Skeletal muscle satellite cell (primary cell): ENCODE data around the gene FADS1.

ENCODE experiments used
- H3K27me3 ChIP-seq: 2 replicates; pipeline ENCODE4 v1.7.0; 2013; ENCODE audit warnings: low read length; ENCODE audit not compliant: control insufficient read depth, insufficient read depth
- H3K36me3 ChIP-seq: 2 replicates; pipeline ENCODE4 v1.7.0; 2013; ENCODE audit warnings: mild to moderate bottlenecking, control low read depth, low read length; ENCODE audit not compliant: insufficient read depth
- H3K4me1 ChIP-seq: 2 replicates; pipeline ENCODE4 v1.7.0; 2013; ENCODE audit warnings: low read length; ENCODE audit not compliant: control insufficient read depth, insufficient read depth
- H3K4me2 ChIP-seq: 2 replicates; pipeline ENCODE4 v1.7.0; 2013; ENCODE audit warnings: mild to moderate bottlenecking, low read length
- H3K4me3 ChIP-seq: 2 replicates; pipeline ENCODE4 v1.7.0; 2013; ENCODE audit warnings: low read length
- H3K9ac ChIP-seq: 2 replicates; pipeline ENCODE4 v1.7.0; 2013; ENCODE audit warnings: mild to moderate bottlenecking, low read depth, low read length, moderate library complexity
- H3K9me3 ChIP-seq: replicated peaks from 2 replicates; pipeline ENCODE4 v1.7.0; 2013; ENCODE audit warnings: mild to moderate bottlenecking, control low read depth, low read length

Gene FADS1

DNA sequence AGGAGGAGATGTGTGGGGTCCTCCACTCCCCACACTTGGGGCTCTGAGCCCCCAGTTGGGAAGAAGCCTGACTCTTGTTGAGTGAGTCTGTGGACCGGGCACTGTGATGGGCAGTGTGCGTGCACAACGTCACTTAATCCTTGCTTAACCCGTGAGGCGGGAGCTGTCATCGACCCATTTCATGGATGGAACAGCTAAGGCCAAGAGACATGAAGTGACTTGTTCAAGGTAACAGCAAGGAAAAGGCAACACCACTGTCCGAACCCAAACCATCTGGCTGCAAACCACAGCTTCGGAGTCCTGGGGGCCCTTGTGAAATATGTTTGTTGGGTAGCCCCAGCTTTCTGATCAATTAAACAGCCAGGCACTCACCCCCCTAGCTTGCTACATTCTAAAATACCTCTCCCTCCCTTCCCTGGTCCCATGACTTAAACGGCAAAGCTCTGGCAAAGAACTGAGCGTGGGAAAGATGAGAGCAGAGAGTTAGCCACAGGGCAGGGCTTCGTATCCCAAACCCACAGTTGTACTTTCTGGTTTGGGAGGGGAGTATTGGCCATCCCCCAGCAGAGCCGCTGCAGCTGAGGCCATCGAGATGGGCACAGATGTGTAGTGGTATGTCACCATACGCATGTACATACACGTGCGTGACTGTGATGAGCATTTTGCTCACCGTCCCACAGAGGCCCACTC, 37.5 kb upstream of the FADS1 start:
- Histone ChIP-seq H3K36me3 (peaks cover 42% of the 10 kb centered on the region), H3K27me3 (no peaks in the 10 kb centered on the region), H3K4me1 (no peaks in the 10 kb centered on the region), H3K4me2 (no peak overlapping the region), H3K4me3 (no peak overlapping the region), H3K9ac (no peak overlapping the region), H3K9me3 (no peaks in the 10 kb centered on the region)

GRCh38 chr11:61853698-61854169, 36.9 kb upstream of the FADS1 start:
- Histone ChIP-seq H3K9me3 (no peaks in the 10 kb centered on the region), H3K27me3 (no peaks in the 10 kb centered on the region), H3K4me3 (no peak overlapping the region), H3K9ac (no peak overlapping the region), H3K4me1 (no peaks in the 10 kb centered on the region), H3K4me2 (no peak overlapping the region), H3K36me3 (peaks cover 44% of the 10 kb centered on the region)

DNA sequence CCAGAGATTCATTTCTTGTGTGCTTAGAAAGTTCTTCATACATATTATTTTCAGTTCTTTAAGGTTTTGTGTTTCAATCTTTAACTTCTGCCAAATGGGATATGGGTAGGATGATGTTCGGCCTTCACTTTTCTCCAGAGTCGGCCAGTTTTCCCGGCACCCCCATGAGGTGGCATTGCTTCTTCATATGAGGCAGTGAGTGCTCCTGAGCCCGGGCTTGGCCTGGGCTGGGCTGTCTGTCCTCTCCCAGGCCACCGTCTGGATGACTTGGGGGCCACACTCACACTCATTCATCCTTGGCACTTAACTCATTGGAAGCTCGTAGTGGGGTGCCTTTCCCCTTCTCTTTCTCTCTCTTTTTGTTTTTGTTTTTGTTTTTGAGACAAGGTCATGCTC, 35.1 kb upstream of the FADS1 start:
- peaks cover 49% of the 10 kb centered on the region for H3K36me3 ChIP-seq
- H3K4me1 ChIP-seq = no peaks in the 10 kb centered on the region
- H3K4me3 ChIP-seq = no peak overlapping the region
- H3K9ac ChIP-seq = no peak overlapping the region
- H3K9me3 ChIP-seq = no peaks in the 10 kb centered on the region
- H3K4me2 ChIP-seq = no peak overlapping the region
- no peaks in the 10 kb centered on the region for H3K27me3 ChIP-seq

- peaks cover 49% of the 10 kb centered on the region for H3K36me3 ChIP-seq
These were observed 34.5 kb upstream of the FADS1 start for GRCh38 chr11:61851113-61851899.

GRCh38 chr11:61850687-61851086, 33.9 kb upstream of the FADS1 start:
- Histone ChIP-seq H3K4me2 (no peak overlapping the region), H3K9ac (no peak overlapping the region), H3K36me3 (peaks cover 49% of the 10 kb centered on the region), H3K9me3 (no peaks in the 10 kb centered on the region), H3K4me1 (no peaks in the 10 kb centered on the region), H3K4me3 (no peak overlapping the region), H3K27me3 (no peaks in the 10 kb centered on the region)

More at GRCh38 chr11:61851113-61851899, 34.5 kb upstream of the FADS1 start:
- Histone ChIP-seq H3K9me3 (no peaks in the 10 kb centered on the region), H3K27me3 (no peaks in the 10 kb centered on the region), H3K9ac (no peak overlapping the region), H3K4me3 (no peak overlapping the region), H3K4me1 (no peaks in the 10 kb centered on the region), H3K4me2 (no peak overlapping the region)

DNA sequence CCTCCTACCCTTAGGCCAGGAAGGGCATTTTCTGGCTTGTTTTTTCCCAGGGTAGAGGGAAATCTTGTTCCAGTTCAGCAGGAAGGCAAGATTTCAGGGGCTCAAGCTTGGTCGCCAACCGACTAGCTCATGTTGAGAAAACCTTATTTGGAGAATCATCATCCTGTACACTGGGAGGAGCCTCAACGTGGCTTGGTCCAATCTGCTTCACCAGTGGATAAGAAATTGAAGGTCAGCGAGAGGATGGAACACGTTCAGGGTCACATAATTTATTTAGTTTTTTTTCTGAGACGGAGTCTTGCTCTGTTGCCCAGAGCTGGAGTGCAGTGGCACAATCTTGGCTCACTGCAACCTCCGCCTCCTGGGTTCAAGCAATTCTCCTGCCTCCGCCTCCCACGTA, 31.8 kb upstream of the FADS1 start:
- Histone ChIP-seq H3K9me3 (no peaks in the 10 kb centered on the region), H3K36me3 (peaks cover 37% of the 10 kb centered on the region), H3K9ac (no peak overlapping the region), H3K4me1 (no peaks in the 10 kb centered on the region), H3K4me3 (no peak overlapping the region), H3K4me2 (no peak overlapping the region), H3K27me3 (no peaks in the 10 kb centered on the region)

DNA sequence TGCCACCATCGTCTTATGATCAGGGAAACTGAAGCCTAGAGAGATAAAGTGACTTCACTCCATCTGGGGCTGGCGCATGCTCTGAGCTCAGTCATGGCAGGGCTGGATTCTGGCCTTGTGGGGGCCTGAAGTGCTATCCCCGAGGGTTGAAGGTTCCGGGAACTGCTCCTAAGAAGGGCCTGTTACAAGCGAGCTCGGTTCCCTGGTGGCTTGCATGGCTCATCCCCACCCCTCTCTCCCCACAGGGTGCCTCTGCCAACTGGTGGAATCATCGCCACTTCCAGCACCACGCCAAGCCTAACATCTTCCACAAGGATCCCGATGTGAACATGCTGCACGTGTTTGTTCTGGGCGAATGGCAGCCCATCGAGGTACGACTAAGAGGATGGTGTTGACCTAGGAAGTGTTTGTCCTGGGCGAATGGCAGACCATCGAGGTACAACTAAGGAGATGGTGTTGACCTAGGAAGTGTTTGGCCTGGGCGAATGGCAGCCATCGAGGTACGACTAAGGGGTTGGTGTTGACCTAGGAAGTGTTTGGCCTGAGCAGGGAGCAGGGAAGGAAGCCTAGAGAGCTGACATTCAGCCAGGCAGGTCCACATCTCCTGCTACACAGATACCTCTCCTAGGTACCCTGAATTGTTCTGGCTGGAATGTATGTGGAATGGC, 31.2 kb upstream of the FADS1 start:
- no peaks in the 10 kb centered on the region for H3K4me1 ChIP-seq
- H3K9me3 ChIP-seq = no peaks in the 10 kb centered on the region
- H3K9ac ChIP-seq = no peak overlapping the region
- no peaks in the 10 kb centered on the region for H3K27me3 ChIP-seq
- H3K4me2 ChIP-seq = no peak overlapping the region
- no peak overlapping the region for H3K4me3 ChIP-seq
- H3K36me3 ChIP-seq = peaks cover 37% of the 10 kb centered on the region

- H3K27me3 ChIP-seq = no peaks in the 10 kb centered on the region
- H3K9ac ChIP-seq = no peak overlapping the region
- H3K9me3 ChIP-seq = no peaks in the 10 kb centered on the region
- peaks cover 46% of the 10 kb centered on the region for H3K36me3 ChIP-seq
- H3K4me1 ChIP-seq = no peaks in the 10 kb centered on the region
- H3K4me3 ChIP-seq = no peak overlapping the region
- H3K4me2 ChIP-seq = no peak overlapping the region
These were observed 29.7 kb upstream of the FADS1 start for GRCh38 chr11:61846362-61847020.

- peaks cover 48% of the 10 kb centered on the region for H3K36me3 ChIP-seq
These were observed 28.2 kb upstream of the FADS1 start for GRCh38 chr11:61844909-61845565.

GRCh38 chr11:61842528-61842820, 25.7 kb upstream of the FADS1 start:
- no peak overlapping the region for H3K9ac ChIP-seq
- H3K4me2 ChIP-seq = no peak overlapping the region
- no peaks in the 10 kb centered on the region for H3K27me3 ChIP-seq
- no peaks in the 10 kb centered on the region for H3K4me1 ChIP-seq
- H3K4me3 ChIP-seq = no peak overlapping the region
- peaks cover 38% of the 10 kb centered on the region for H3K36me3 ChIP-seq
- H3K9me3 ChIP-seq = no peaks in the 10 kb centered on the region

More at GRCh38 chr11:61844909-61845565, 28.2 kb upstream of the FADS1 start:
- Histone ChIP-seq H3K4me1 (no peaks in the 10 kb centered on the region), H3K4me2 (no peak overlapping the region), H3K9ac (no peak overlapping the region), H3K9me3 (no peaks in the 10 kb centered on the region), H3K27me3 (no peaks in the 10 kb centered on the region), H3K4me3 (no peak overlapping the region)
